Stimulated activated CD4-positive, alpha-beta T cell treated with anti-CD3 and anti-CD28 coated beads, Interleukin-12 subunit alpha, Interleukin-12 subunit beta, amount 100 ng/mL, for 48 hours (primary cell): ENCODE measurements around the gene ENG.
A peak's percentile ranks its signal among the peaks of the same experiment; 100 is the strongest.
"Not testable (repeated sequence)": the region's sequence is repeated elsewhere in the genome, so short reads cannot be mapped to it uniquely, and the experiment has no call there.

Source experiments
- DNase-seq, 3 donors: peaks; one replicate each; pipeline ENCODE4 v3.0.0-alpha.2; 2020; ENCODE audit warnings: low read depth in 2 of 3, low spot score in 1 of 3

Gene ENG

GRCh38 chr9:127878652-127879390 lies 24.4 kb upstream of the ENG start:
- DNase-seq: no peak

GRCh38 chr9:127878001-127878651 lies 23.7 kb upstream of the ENG start:
- DNase-seq: no peak

- no peak for DNase-seq
Observed at GRCh38 chr9:127877566-127877998, 23.1 kb upstream of the ENG start, which contains the start of gene AK1. AK1 (minus strand) TSS chr9:127877675; CDS start chr9:127874617, 3,058 bp downstream.

GRCh38 chr9:127876764-127877562 lies 22.5 kb upstream of the ENG start:
- no peak for DNase-seq

- DNase-seq: no peak
Observed at GRCh38 chr9:127876026-127876763, 21.7 kb upstream of the ENG start.

GRCh38 chr9:127875306-127875966 lies 21.0 kb upstream of the ENG start:
- no peak for DNase-seq

- DNase-seq: no peak
Observed at GRCh38 chr9:127874301-127875221, 20.1 kb upstream of the ENG start.

GRCh38 chr9:127873886-127874285 lies 19.4 kb upstream of the ENG start:
- no peak for DNase-seq

- no peak for DNase-seq
Observed at GRCh38 chr9:127873223-127873691, 18.8 kb upstream of the ENG start.

GRCh38 chr9:127872369-127873222 lies 18.1 kb upstream of the ENG start:
- no peak for DNase-seq

GRCh38 chr9:127871531-127871930 lies 17.1 kb upstream of the ENG start:
- DNase-seq: no peak

- no peak for DNase-seq
Observed at GRCh38 chr9:127870887-127871286, 16.4 kb upstream of the ENG start.

- DNase-seq: not testable (repeated sequence)
Observed at GRCh38 chr9:127870153-127870491, 15.7 kb upstream of the ENG start.

GRCh38 chr9:127869310-127870152 lies 15.1 kb upstream of the ENG start:
- DNase-seq: peak; percentile 65 to 88 (median 82)

GRCh38 chr9:127868278-127868902 lies 13.9 kb upstream of the ENG start:
- no peak for DNase-seq

- DNase-seq: no peak
Observed at GRCh38 chr9:127867356-127868277, 13.2 kb upstream of the ENG start.
